Upper lobe of left lung (tissue), 6 donors: ENCODE data around the gene HAPLN2. TPM values are rescaled to one million over a fixed set of nuclear protein-coding genes. Genes with fewer than 3 reads are reported as not detected.

ENCODE experiments used
- ATAC-seq, 2 donors: fragments of 200-7000 bp; cut with Tn5 transposase; one replicate each; pipeline ENCODE4 v1.9.1; 2022; ENCODE audit warnings: mild to moderate bottlenecking in 2 of 2, moderate library complexity in 2 of 2; ENCODE audit not compliant: low FRiP score in 2 of 2
- DNase-seq, 2 donors: peaks; one replicate each; pipeline ENCODE4 v3.0.0-alpha.2; 2019 to 2020
- H3K27ac ChIP-seq, 4 donors: fragments of 200-600 bp; sonication (generic); one replicate each; pipeline ENCODE4 v1.5.1; 2016 to 2019
- H3K27me3 ChIP-seq, 4 donors: fragments of 200-600 bp; sonication (generic); one replicate each; pipeline ENCODE4 v1.5.1; 2017 to 2019
- H3K36me3 ChIP-seq, 4 donors: fragments of 200-600 bp; sonication (generic); one replicate each; pipeline ENCODE4 v1.5.1; 2016 to 2019
- H3K4me1 ChIP-seq, 4 donors: fragments of 200-600 bp; sonication (generic); one replicate each; pipeline ENCODE4 v1.5.1; 2018 to 2019
- H3K4me3 ChIP-seq, 4 donors: fragments of 200-600 bp; sonication (generic); one replicate each; pipeline ENCODE4 v1.5.1; 2017 to 2019; ENCODE audit warnings: mild to moderate bottlenecking in 2 of 4, moderate library complexity in 1 of 4
- H3K9me3 ChIP-seq, 4 donors: fragments of 200-600 bp; sonication (generic); one replicate each; pipeline ENCODE4 v1.5.1; 2018 to 2019
- CTCF ChIP-seq, 6 experiments: fragments of 450-650 bp in 4 of 6; fragments of 200-600 bp in 2 of 6; sonication (generic) in 2 of 6; IDR thresholded peaks; one replicate each; pipeline ENCODE4 v1.5.1; 2016 to 2019; ENCODE audit warnings: antibody characterized with exemption in 6 of 6
- EP300 ChIP-seq, 4 donors: sonication (generic); formaldehyde crosslinking; IDR thresholded peaks; one replicate each; pipeline ENCODE4 v1.5.1; 2017; ENCODE audit warnings: antibody characterized with exemption in 4 of 4, control low read depth in 2 of 4
- POLR2A ChIP-seq, 4 donors: fragments of 450-650 bp; IDR thresholded peaks; one replicate each; pipeline ENCODE4 v1.5.1; 2016 to 2017; ENCODE audit warnings: antibody characterized with exemption in 4 of 4, mild to moderate bottlenecking in 2 of 4
- POLR2AphosphoS5 ChIP-seq, 2 donors: sonication (generic); formaldehyde crosslinking; IDR thresholded peaks; one replicate each; pipeline ENCODE4 v1.5.1; 2017; ENCODE audit warnings: antibody characterized with exemption in 2 of 2
- WGBS, 2 donors: methylation state at CpG; one replicate each; pipeline ENCODE4 v1.1.5; 2017 to 2018; 5-methylcytosine and 5-hydroxymethylcytosine counted together
- total RNA-seq, 6 donors: library from RNA; depleted of rRNA in 4 of 6; stranded (reverse); fragments of >200 nt in 4 of 6; gene quantifications; one replicate each; pipeline versions ENCODE4 v1.1.0 to v1.2.1, GENCODE V29; 2016 to 2021
- donor health status: DM: no; HTN: no; CAD: no; lungs with moderate emphysema.
- donor health status: DM: no; HTN: yes; CAD: no; lungs with severe emphysema.

Gene HAPLN2
- total RNA-seq, 6 donors from 2014 or later = 0.14 to 5.0 (median 0.37) TPM; not detected in 3

GRCh38 chr1:156667968-156668709, 48.9 kb downstream of the HAPLN2 start:
- TF ChIP-seq POLR2A (IDR thresholded peaks at IDR 0.05) (no peak), CTCF (IDR thresholded peaks at IDR 0.05) (no peak), EP300 (IDR thresholded peaks at IDR 0.05) (no peak), POLR2AphosphoS5 (IDR thresholded peaks at IDR 0.05) (no peak)

DNA sequence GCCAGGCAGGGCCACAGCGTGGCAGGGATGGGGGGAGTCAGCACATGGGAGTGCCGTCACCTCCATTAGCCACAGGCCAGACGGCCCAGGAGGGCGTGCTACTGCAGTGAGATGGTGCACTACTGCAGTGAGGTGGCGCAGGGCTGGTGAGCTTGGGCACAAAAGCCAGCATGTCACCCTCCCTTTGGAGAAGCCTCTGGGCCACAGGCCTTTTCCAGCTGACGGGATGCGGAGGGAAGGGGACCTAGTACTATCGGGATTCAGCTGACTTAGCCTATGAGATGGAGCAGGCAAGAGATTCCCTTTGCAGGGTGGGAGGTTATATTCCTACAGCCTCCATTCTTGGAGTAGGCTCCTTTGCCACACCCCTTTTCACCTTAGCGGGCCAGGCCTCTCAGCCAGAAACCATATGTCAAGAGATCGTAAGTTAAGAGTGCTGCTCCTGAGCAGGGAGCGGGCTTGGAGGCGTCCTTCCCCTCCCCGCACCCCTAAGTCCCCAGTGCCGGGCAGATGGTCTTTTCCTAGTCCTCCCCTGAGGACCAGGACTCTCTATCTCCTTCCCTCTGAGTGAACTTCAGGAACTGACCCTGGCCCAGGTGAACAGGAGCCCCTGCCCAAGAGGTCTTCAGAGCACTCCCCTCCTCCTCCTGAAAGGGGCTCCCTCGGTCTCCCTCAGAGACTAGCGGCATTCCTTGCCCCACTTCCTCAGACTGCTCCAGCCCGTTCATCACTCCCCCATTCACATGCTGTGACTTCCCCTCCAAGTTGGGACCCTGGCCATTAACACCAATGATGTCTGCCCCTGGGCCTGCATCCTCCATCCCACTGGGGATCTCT, 49.8 kb downstream of the HAPLN2 start:
- H3K36me3 ChIP-seq = peaks cover 0 to 33% (median 0%) of the 10 kb centered on the region in 4 donors
- no peaks in the 10 kb centered on the region for H3K27me3 ChIP-seq
- no peak overlapping the region for H3K4me3 ChIP-seq
- peak overlapping the region; percentile 81 to 91 (median 83) for H3K27ac ChIP-seq
- no peak for ATAC-seq
- peak in 1 of 2 donors; percentile 46 for DNase-seq
- TF ChIP-seq CTCF (IDR thresholded peaks at IDR 0.05) (no peak), EP300 (IDR thresholded peaks at IDR 0.05) (no peak), POLR2AphosphoS5 (IDR thresholded peaks at IDR 0.05) (no peak), POLR2A (IDR thresholded peaks at IDR 0.05) (no peak)
- H3K4me1 ChIP-seq = peaks cover 54 to 76% (median 64%) of the 10 kb centered on the region in 4 donors
- WGBS, 2 donors = 79 to 87% methylated on average over 11 to 17 of the region's 17 CpGs
- no peaks in the 10 kb centered on the region for H3K9me3 ChIP-seq

More at GRCh38 chr1:156667968-156668709, 48.9 kb downstream of the HAPLN2 start:
- ATAC-seq (no peak), DNase-seq (no peak)
- H3K27ac ChIP-seq = peak overlapping the region; percentile 81 to 91 (median 83)
- no peaks in the 10 kb centered on the region for H3K9me3 ChIP-seq
- H3K36me3 ChIP-seq = peaks cover 0 to 24% (median 0%) of the 10 kb centered on the region in 4 donors
- H3K27me3 ChIP-seq = no peaks in the 10 kb centered on the region
- peaks cover 60 to 76% (median 66%) of the 10 kb centered on the region in 4 donors for H3K4me1 ChIP-seq
- no peak overlapping the region for H3K4me3 ChIP-seq
- 71 to 82% methylated on average over 6 to 7 of the region's 9 CpGs for WGBS, 2 donors

GRCh38 chr1:156669794-156670193, 50.6 kb downstream of the HAPLN2 start:
- peaks cover 0 to 39% (median 0%) of the 10 kb centered on the region in 4 donors for H3K36me3 ChIP-seq
- no peak for ATAC-seq
- no peaks in the 10 kb centered on the region for H3K27me3 ChIP-seq
- H3K4me3 ChIP-seq = no peak overlapping the region
- H3K4me1 ChIP-seq = peaks cover 46 to 72% (median 59%) of the 10 kb centered on the region in 4 donors
- no peak for TF ChIP-seq EP300 (IDR thresholded peaks at IDR 0.05)
- no peak for TF ChIP-seq POLR2A (IDR thresholded peaks at IDR 0.05)
- no peak for TF ChIP-seq CTCF (IDR thresholded peaks at IDR 0.05)
- no peak for TF ChIP-seq POLR2AphosphoS5 (IDR thresholded peaks at IDR 0.05)
- 54 to 73% methylated on average over 5 of the region's 5 CpGs for WGBS, 2 donors
- H3K9me3 ChIP-seq = no peaks in the 10 kb centered on the region
- DNase-seq = no peak
- peak overlapping the region; percentile 81 to 91 (median 83) for H3K27ac ChIP-seq

DNA sequence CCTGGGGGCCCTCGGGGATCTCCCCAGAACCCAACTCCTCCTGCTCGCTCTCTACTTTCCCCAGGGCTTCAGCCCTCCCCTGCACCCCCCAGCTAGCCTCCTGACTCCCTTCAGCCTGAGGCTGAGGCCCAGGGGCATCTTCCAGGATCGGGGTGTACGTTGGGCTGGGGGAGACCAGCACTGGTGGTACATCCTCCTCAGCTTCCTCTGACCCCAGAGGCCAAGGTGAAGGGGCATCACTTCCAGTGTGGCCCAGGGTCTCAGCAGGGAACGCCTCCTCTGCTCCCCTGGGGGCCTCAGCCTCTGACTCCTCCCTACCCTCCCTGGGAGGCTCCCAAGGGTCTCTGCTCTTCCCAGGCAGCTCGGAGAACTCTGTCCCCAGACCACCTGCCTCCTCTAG, 51.1 kb downstream of the HAPLN2 start:
- Histone ChIP-seq H3K4me1 (peaks cover 40 to 69% (median 55%) of the 10 kb centered on the region in 4 donors), H3K4me3 (no peak overlapping the region), H3K27me3 (no peaks in the 10 kb centered on the region), H3K9me3 (no peaks in the 10 kb centered on the region), H3K27ac (peak overlapping the region; percentile 81 to 91 (median 83)), H3K36me3 (peaks cover 0 to 43% (median 0%) of the 10 kb centered on the region in 4 donors)
- WGBS, 2 donors = 79 to 87% methylated on average over 6 of the region's 6 CpGs
- TF ChIP-seq EP300 (IDR thresholded peaks at IDR 0.05) (no peak), POLR2A (IDR thresholded peaks at IDR 0.05) (no peak), POLR2AphosphoS5 (IDR thresholded peaks at IDR 0.05) (no peak), CTCF (IDR thresholded peaks at IDR 0.05) (no peak)
- ATAC-seq = no peak
- DNase-seq = no peak
